K562 (cell line): Measurements from ENCODE around the gene FAM234A. TPM values are rescaled to one million over a fixed set of nuclear protein-coding genes. Genes with fewer than 3 reads are reported as not detected.
A peak's percentile ranks its signal among the peaks of the same experiment; 100 is the strongest.

Experiments used
- ATAC-seq: fragments of 200-7000 bp; cut with Tn5 transposase; 3 replicates; pipeline ENCODE4 v1.9.1; 2020; ENCODE audit warnings: moderate library complexity
- BruUV-seq: library from RNA; stranded (reverse); fragments of 400-500 nt; replicated peaks from 2 replicates; lab custom pipeline; 2021; lab: Mats Ljungman, UMichigan
- CTCF ChIA-PET: fragments of 300-600 bp; formaldehyde crosslinking; extraction: SDS; loops from one replicate; lab custom pipeline; 2021; ENCODE audit warnings: low intra/inter-chr PET ratio; lab: Yijun Ruan, JAX
- POLR2A ChIA-PET: fragments of 300-600, 350-650 bp; sonication (Branson Sonifier 250); formaldehyde crosslinking; extraction: SDS; loops from one replicate; lab custom pipeline; 2021; ENCODE audit warnings: antibody characterized with exemption, inconsistent platforms; lab: Yijun Ruan, JAX
- DNase-seq, 4 experiments: peaks; one replicate each; pipeline versions ENCODE4 v3.0.0 to v3.0.0-alpha.2; 2011 to 2018; ENCODE audit warnings: low spot score in 3 of 4, mixed read lengths in 3 of 4; ENCODE audit errors: extremely low read depth in 1 of 4
- FAIRE-seq: peaks from 2 replicates; lab custom pipeline; 2011; peaks lifted over from hg19 to GRCh38; lab: Jason Lieb, UNC
- H2AFZ ChIP-seq: 2 replicates; pipeline ENCODE4 v1.6.0; 2011; ENCODE audit warnings: low read depth, low read length, control low read depth, inconsistent platforms
- H3K27ac ChIP-seq: fragments of 200-600 bp; 3 replicates; pipeline ENCODE4 v1.8.0; 2011; ENCODE audit warnings: low read depth, mild to moderate bottlenecking, control low read depth, inconsistent platforms, low read length, moderate library complexity, mixed read lengths; ENCODE audit errors: extremely low read depth
- H3K27me3 ChIP-seq, 2 experiments: fragments of 300-600 bp in 1 of 2; 2 replicates in 1 of 2; 3 replicates in 1 of 2; pipeline versions ENCODE4 v1.6.0 to v1.8.0; 2011; ENCODE audit warnings: inconsistent platforms in 2 of 2, low read length in 2 of 2, mild to moderate bottlenecking in 1 of 2, mixed read lengths in 1 of 2, moderate library complexity in 1 of 2; ENCODE audit not compliant: control insufficient read depth in 2 of 2, insufficient read depth in 2 of 2
- H3K36me3 ChIP-seq: fragments of 300-600 bp; 3 replicates; pipeline ENCODE4 v1.8.0; 2011; ENCODE audit warnings: mild to moderate bottlenecking, low read length, inconsistent platforms; ENCODE audit not compliant: control insufficient read depth, insufficient read depth
- H3K4me1 ChIP-seq, 2 experiments: fragments of 200-600 bp in 1 of 2; replicated peaks in 1 of 2; 2 replicates in 1 of 2; 3 replicates in 1 of 2; pipeline versions ENCODE4 v1.5.1 to v1.8.0; 2011; ENCODE audit warnings: inconsistent platforms in 2 of 2, low read length in 2 of 2, mild to moderate bottlenecking in 1 of 2, mixed read lengths in 1 of 2, moderate library complexity in 1 of 2; ENCODE audit not compliant: control insufficient read depth in 2 of 2, insufficient read depth in 2 of 2
- H3K4me2 ChIP-seq: 2 replicates; pipeline ENCODE4 v1.6.1; 2011; ENCODE audit warnings: low read length, control low read depth, inconsistent platforms, mixed read lengths; ENCODE audit not compliant: insufficient read depth
- H3K4me3 ChIP-seq: fragments of 200-600 bp; sonication (generic), shearing (Covaris generic); 2 replicates; pipeline ENCODE4 v1.5.1; 2016; ENCODE audit warnings: control low read depth, inconsistent platforms
- H3K79me2 ChIP-seq: fragments of 200-600 bp; 3 replicates; pipeline ENCODE4 v1.8.0; 2011; ENCODE audit warnings: low read length, inconsistent platforms; ENCODE audit not compliant: control insufficient read depth, insufficient read depth
- H3K9ac ChIP-seq, 2 experiments: 2 replicates each; pipeline versions ENCODE4 v1.6.0 to v1.6.1; 2011; ENCODE audit warnings: low read depth in 2 of 2, low read length in 2 of 2, control low read depth in 1 of 2, inconsistent platforms in 1 of 2, mild to moderate bottlenecking in 1 of 2, mixed read lengths in 1 of 2; ENCODE audit not compliant: insufficient read depth in 1 of 2
- H3K9me1 ChIP-seq: one replicate; pipeline ENCODE4 v1.6.0; 2011; ENCODE audit warnings: inconsistent platforms, mild to moderate bottlenecking, low read length, moderate library complexity; ENCODE audit not compliant: control insufficient read depth, insufficient read depth
- H3K9me3 ChIP-seq: replicated peaks from 2 replicates; pipeline ENCODE4 v1.5.1; 2011; ENCODE audit warnings: low read depth, low read length, inconsistent platforms; ENCODE audit not compliant: control insufficient read depth, insufficient read depth
- H4K20me1 ChIP-seq: replicated peaks from 2 replicates; pipeline ENCODE4 v1.6.1; 2011; ENCODE audit warnings: low read length, inconsistent platforms, mixed read lengths; ENCODE audit not compliant: control insufficient read depth, insufficient read depth
- ARID2 ChIP-seq: fragments of 450-650 bp; IDR thresholded peaks from 2 replicates; pipeline ENCODE4 v1.6.1; 2017; ENCODE audit warnings: antibody characterized with exemption, mild to moderate bottlenecking
- COPS2 ChIP-seq: fragments of 450-650 bp; conservative IDR thresholded peaks from 2 replicates; pipeline ENCODE4 v1.6.1; 2016; ENCODE audit warnings: mild to moderate bottlenecking, moderate library complexity
- FIP1L1 ChIP-seq: fragments of 200-400 bp; formaldehyde crosslinking; IDR thresholded peaks from 2 replicates; pipeline ENCODE4 v1.6.1; 2018; ENCODE audit warnings: mild to moderate bottlenecking, low read depth, low read length; ENCODE audit not compliant: poor library complexity, severe bottlenecking
- HMBOX1 ChIP-seq: sonication (generic); IDR thresholded peaks from 2 replicates; pipeline ENCODE4 v1.6.1; 2016
- ILF3 ChIP-seq: fragments of 450-650 bp; IDR thresholded peaks from 2 replicates; pipeline ENCODE4 v1.6.1; 2018; ENCODE audit warnings: antibody characterized with exemption, mild to moderate bottlenecking, moderate library complexity, borderline replicate concordance
- KDM5B ChIP-seq: fragments of 200-600 bp; sonication (generic); IDR thresholded peaks from 2 replicates; pipeline ENCODE4 v1.6.1; 2012; ENCODE audit warnings: low read depth, mild to moderate bottlenecking, moderate library complexity, low read length, control low read depth, inconsistent platforms; ENCODE audit not compliant: insufficient replicate concordance
- KHSRP ChIP-seq: fragments of 450-650 bp; IDR thresholded peaks from 2 replicates; pipeline ENCODE4 v1.6.1; 2017
- NFXL1 ChIP-seq: fragments of 450-650 bp; formaldehyde crosslinking; IDR thresholded peaks from 2 replicates; pipeline ENCODE4 v1.4.0; 2021; ENCODE audit warnings: mild to moderate bottlenecking
- THAP7 ChIP-seq: fragments of 250-450 bp; sonication (Bioruptor Pico); IDR thresholded peaks from 2 replicates; pipeline ENCODE4 v1.5.0; 2021
- TRIM25 ChIP-seq: fragments of 450-650 bp; IDR thresholded peaks from 2 replicates; pipeline ENCODE4 v1.7.0; 2016; ENCODE audit warnings: borderline replicate concordance
- USF1 ChIP-seq: sonication (generic); formaldehyde crosslinking; IDR thresholded peaks from 2 replicates; pipeline ENCODE4 v1.9.0; 2022; ENCODE audit warnings: mild to moderate bottlenecking, missing genetic modification reagents
- ZNF12 ChIP-seq: sonication (generic); formaldehyde crosslinking; IDR thresholded peaks from 2 replicates; pipeline ENCODE4 v1.4.0; 2020; ENCODE audit warnings: mild to moderate bottlenecking, missing genetic modification reagents
- ZNF133 ChIP-seq: fragments of 250-450 bp; sonication (Bioruptor Pico); IDR thresholded peaks from 2 replicates; pipeline ENCODE4 v1.4.0; 2020; ENCODE audit warnings: mild to moderate bottlenecking
- ZNF780A ChIP-seq: fragments of 250-450 bp; sonication (Bioruptor Pico); IDR thresholded peaks from 2 replicates; pipeline ENCODE4 v1.5.0; 2021; ENCODE audit warnings: mild to moderate bottlenecking
- WGBS: fragments of 100-300 bp; shearing (Covaris generic); methylation state at CpG from one replicate; pipeline ENCODE4 v1.1.6; 2016; ENCODE audit warnings: low coverage, mixed read lengths; ENCODE audit not compliant: insufficient coverage; ENCODE audit errors: missing lambda C conversion rate; 5-methylcytosine and 5-hydroxymethylcytosine counted together
- in situ Hi-C: fragments of 300-500 bp; cut with MboI; formaldehyde crosslinking; loops from 4 replicates; pipeline ENCODE4 v1.15.0; 2018; ENCODE audit warnings: inconsistent platforms, mixed read lengths
- intact Hi-C: fragments of 100-400 bp; cut with micrococcal nuclease; formaldehyde crosslinking; loops from 2 replicates; pipeline ENCODE4 v1.14.2; 2022
- polyA plus RNA-seq, 8 experiments: library from polyadenylated mRNA; depleted of rRNA in 4 of 8; stranded (reverse) in 5 of 8; unstranded in 3 of 8; fragments of >200 nt; fragmentation: Nextera tagmentation in 2 of 8; fragmentation: Illumina TruSeq in 1 of 8; extraction: Ambion mirVana in 2 of 8; extraction: Trizol in 1 of 8; gene quantifications; 2 replicates each; pipeline versions ENCODE4 v1.2.1 to v1.2.3, GENCODE V29; 2011 to 2014; ENCODE audit warnings: inconsistent platforms in 1 of 8, missing spikeins in 1 of 8
- total RNA-seq, 7 experiments: library from RNA; depleted of rRNA in 6 of 7; stranded (reverse); fragments of >200 nt in 6 of 7; fragmentation: Illumina TruSeq in 2 of 7; extraction: Trizol in 2 of 7; gene quantifications; 2 replicates each; pipeline versions ENCODE4 v1.2.1 to v1.2.3, GENCODE V29; 2011 to 2021; ENCODE audit warnings: low replicate concordance in 1 of 7

FAM234A gene
- total and polyA plus RNA-seq, 9 of the 15 experiments (the other 6 are each of a cell fraction or from before 2014, with no cell fraction given), result 1.0 to 47.9 (median 15.0) TPM

- peak in 1 of 4 experiments; percentile 7 for DNase-seq
- TF ChIP-seq COPS2, result no peak
- TF ChIP-seq HMBOX1, result no peak
- no peak for TF ChIP-seq TRIM25
- TF ChIP-seq ZNF780A (CRISPR knock-in tag), result no peak
- no peak for TF ChIP-seq USF1 (CRISPR knock-in tag)
- TF ChIP-seq ZNF12 (CRISPR knock-in tag), result no peak
- TF ChIP-seq KDM5B, result no peak
- TF ChIP-seq THAP7 (CRISPR knock-in tag), result no peak
- TF ChIP-seq NFXL1, result no peak
- no peak for TF ChIP-seq FIP1L1
- TF ChIP-seq ILF3, result no peak
- no peak for TF ChIP-seq ARID2
- TF ChIP-seq ZNF133 (CRISPR knock-in tag), result no peak
- TF ChIP-seq KHSRP, result no peak
- intact Hi-C loops (no loop called here), in situ Hi-C loops (no loop called here)
- peaks cover 5% of the 10 kb centered on the region; the same call in 1 of the 3 replicates for H3K79me2 ChIP-seq
- BruUV-seq, result no TSS peak
- FAIRE-seq, result peak; percentile 65
- ChIA-PET CTCF (no interaction called here), POLR2A (interaction anchor here (1.0 to 3.5 kb wide), 3 partner anchors 10 to 163 kb away, joined by 3 to 14 read pairs (median 4); no protein-coding TSS in a partner anchor)
- 92% methylated on average over 6 of the region's 6 CpGs for WGBS
- H3K4me3 ChIP-seq, result no peak overlapping the region
- H4K20me1 ChIP-seq, result no peaks in the 10 kb centered on the region
- peaks cover 16% of the 10 kb centered on the region; the same call in 2 of the 3 replicates for H3K36me3 ChIP-seq
- no peak overlapping the region for H2AFZ ChIP-seq
- peaks cover 11 to 46% of the 10 kb centered on the region in 2 experiments for H3K4me1 ChIP-seq
- H3K27ac ChIP-seq, result no peak overlapping the region
- peak overlapping the region in 1 of 2 experiments; percentile 49; a peak in 1 of 4 replicates for H3K9ac ChIP-seq
- no peak overlapping the region for H3K4me2 ChIP-seq
- H3K9me1 ChIP-seq, result no peaks in the 10 kb centered on the region
- ATAC-seq, result no peak
- H3K27me3 ChIP-seq, result no peaks in the 10 kb centered on the region
- no peaks in the 10 kb centered on the region for H3K9me3 ChIP-seq
Observed at GRCh38 chr16:253833-254232, 19.2 kb downstream of the FAM234A start.
